Neuronal stem cell (in vitro differentiated cells): ENCODE measurements around the gene NUP214.

Experiments
- DNase-seq: peaks from one replicate; pipeline ENCODE4 v3.0.0-alpha.2; 2013; ENCODE audit warnings: low spot score
- H2AFZ ChIP-seq: one replicate; pipeline ENCODE4 v1.6.1; 2013; ENCODE audit warnings: mild to moderate bottlenecking, low read length, inconsistent platforms
- H2AK5ac ChIP-seq: 2 replicates; pipeline ENCODE4 v1.6.1; 2013; ENCODE audit warnings: low read depth, mild to moderate bottlenecking, inconsistent platforms, low read length, moderate library complexity, mixed read lengths
- H2BK120ac ChIP-seq: 2 replicates; pipeline ENCODE4 v1.6.1; 2013; ENCODE audit warnings: low read depth, mild to moderate bottlenecking, inconsistent platforms, low read length, moderate library complexity, mixed read lengths
- H2BK12ac ChIP-seq: one replicate; pipeline ENCODE4 v1.6.1; 2013; ENCODE audit warnings: low read length, inconsistent platforms
- H2BK15ac ChIP-seq: 2 replicates; pipeline ENCODE4 v1.6.1; 2013; ENCODE audit warnings: mild to moderate bottlenecking, low read length, inconsistent platforms, mixed read lengths
- H2BK5ac ChIP-seq: one replicate; pipeline ENCODE4 v1.6.1; 2013; ENCODE audit warnings: inconsistent platforms, mild to moderate bottlenecking, low read length, moderate library complexity
- H3K14ac ChIP-seq: one replicate; pipeline ENCODE4 v1.6.1; 2013; ENCODE audit warnings: low read length, inconsistent platforms
- H3K18ac ChIP-seq: 2 replicates; pipeline ENCODE4 v1.6.1; 2013; ENCODE audit warnings: low read length, inconsistent platforms
- H3K23ac ChIP-seq: 2 replicates; pipeline ENCODE4 v1.6.1; 2013; ENCODE audit warnings: low read depth, mild to moderate bottlenecking, mixed read lengths, low read length, inconsistent platforms; ENCODE audit not compliant: poor library complexity
- H3K27ac ChIP-seq: replicated peaks from 3 replicates; pipeline ENCODE4 v1.5.1; 2013; ENCODE audit warnings: low read length, inconsistent platforms
- H3K27me3 ChIP-seq, 3 experiments: 2 replicates each; pipeline ENCODE4 v1.6.1; 2013; ENCODE audit warnings: low read length in 3 of 3, mild to moderate bottlenecking in 2 of 3, inconsistent platforms in 1 of 3, low read depth in 1 of 3, mixed read lengths in 1 of 3, moderate library complexity in 1 of 3; ENCODE audit not compliant: control insufficient read depth in 3 of 3, insufficient read depth in 3 of 3
- H3K36me3 ChIP-seq, 2 donors: replicated peaks in 1 of 2; 2 replicates each; pipeline ENCODE4 v1.6.1; 2013; ENCODE audit warnings: low read length in 2 of 2; ENCODE audit not compliant: control insufficient read depth in 2 of 2, insufficient read depth in 2 of 2
- H3K4ac ChIP-seq: 2 replicates; pipeline ENCODE4 v1.6.1; 2013; ENCODE audit warnings: inconsistent platforms, mild to moderate bottlenecking, low read length, moderate library complexity
- H3K4me1 ChIP-seq, 2 donors: 1 replicate in 1 of 2; 2 replicates in 1 of 2; pipeline ENCODE4 v1.6.1; 2013; ENCODE audit warnings: low read length in 2 of 2, low read depth in 1 of 2; ENCODE audit not compliant: control insufficient read depth in 2 of 2, insufficient read depth in 1 of 2
- H3K4me2 ChIP-seq: one replicate; pipeline ENCODE4 v1.6.1; 2013; ENCODE audit warnings: mild to moderate bottlenecking, low read length, inconsistent platforms; ENCODE audit not compliant: insufficient read depth, poor library complexity, severe bottlenecking
- H3K4me3 ChIP-seq, 2 donors: 2 replicates each; pipeline ENCODE4 v1.5.1; 2013; ENCODE audit warnings: low read length in 2 of 2, mild to moderate bottlenecking in 2 of 2, inconsistent platforms in 1 of 2, moderate library complexity in 1 of 2
- H3K79me1 ChIP-seq: one replicate; pipeline ENCODE4 v1.6.1; 2013; ENCODE audit warnings: low read depth, mild to moderate bottlenecking, inconsistent platforms, low read length, moderate library complexity
- H3K9ac ChIP-seq: one replicate; pipeline ENCODE4 v1.6.1; 2013; ENCODE audit warnings: mild to moderate bottlenecking, low read depth, low read length, inconsistent platforms; ENCODE audit not compliant: poor library complexity
- H3K9me3 ChIP-seq, 2 donors: replicated peaks in 1 of 2; 2 replicates each; pipeline versions ENCODE3 to v1.6.1; 2013; ENCODE audit warnings: low read length in 2 of 2, mild to moderate bottlenecking in 2 of 2, inconsistent platforms in 1 of 2, low read depth in 1 of 2, mixed read lengths in 1 of 2, moderate library complexity in 1 of 2; ENCODE audit not compliant: control insufficient read depth in 2 of 2, insufficient read depth in 1 of 2
- H4K8ac ChIP-seq: one replicate; pipeline ENCODE4 v1.6.1; 2013; ENCODE audit warnings: low read depth, mild to moderate bottlenecking, inconsistent platforms, low read length, moderate library complexity
- H4K91ac ChIP-seq: one replicate; pipeline ENCODE4 v1.6.1; 2013; ENCODE audit warnings: low read length, low read depth, mild to moderate bottlenecking, inconsistent platforms; ENCODE audit not compliant: poor library complexity
- WGBS, 2 donors: extraction: QIAGEN DNeasy Blood & Tissue Kit; methylation state at CpG; one replicate each; pipeline ENCODE4 v1.1.7; 2013; ENCODE audit warnings: missing lambda C conversion rate in 2 of 2, mixed read lengths in 1 of 2; ENCODE audit not compliant: insufficient read length in 2 of 2, insufficient replicate concordance in 1 of 2; ENCODE audit errors: extremely low coverage in 2 of 2; 5-methylcytosine and 5-hydroxymethylcytosine counted together

Gene NUP214

GRCh38 chr9:131237291-131237690, 111.9 kb downstream of the NUP214 start:
- Histone ChIP-seq H3K36me3 (peaks cover 10 to 38% of the 10 kb centered on the region in 2 donors), H3K18ac (no peak overlapping the region), H3K27me3 (no peaks in the 10 kb centered on the region), H3K79me1 (no peaks in the 10 kb centered on the region), H3K14ac (no peak overlapping the region), H3K4me2 (no peak overlapping the region), H2BK12ac (no peak overlapping the region), H3K9ac (no peak overlapping the region), H3K23ac (no peak overlapping the region), H2BK5ac (no peak overlapping the region), H3K4me3 (no peak overlapping the region), H2BK120ac (no peak overlapping the region), H4K91ac (no peak overlapping the region), H3K4ac (no peak overlapping the region), H2BK15ac (no peak overlapping the region), H2AFZ (no peak overlapping the region), H2AK5ac (no peak overlapping the region), H3K9me3 (no peaks in the 10 kb centered on the region), H4K8ac (no peak overlapping the region), H3K27ac (no peak overlapping the region), H3K4me1 (peaks cover 20 to 23% of the 10 kb centered on the region in 2 donors)
- no peak for DNase-seq
- no CpG with 5 or more reads among the region's 7 CpGs for WGBS, 2 donors

- Histone ChIP-seq H3K79me1 (no peaks in the 10 kb centered on the region), H3K27ac (peak overlapping the region; percentile 8), H2AFZ (peak overlapping the region; percentile 85), H3K9ac (peak overlapping the region; percentile 51), H2BK12ac (peak overlapping the region; percentile 59), H3K4me2 (no peak overlapping the region), H3K4me1 (peaks cover 20 to 23% of the 10 kb centered on the region in 2 donors), H4K8ac (no peak overlapping the region), H2BK120ac (no peak overlapping the region), H3K9me3 (peaks cover 0 to 1% of the 10 kb centered on the region in 2 donors), H3K36me3 (peaks cover 9 to 33% of the 10 kb centered on the region in 2 donors), H2BK5ac (peak overlapping the region; percentile 88), H4K91ac (no peak overlapping the region), H3K4me3 (no peak overlapping the region), H3K18ac (peak overlapping the region; percentile 92), H3K4ac (no peak overlapping the region), H2BK15ac (no peak overlapping the region), H3K23ac (peak overlapping the region; percentile 83), H3K14ac (no peak overlapping the region), H3K27me3 (no peaks in the 10 kb centered on the region), H2AK5ac (peak overlapping the region; percentile 86)
- peak; percentile 17 for DNase-seq
- no CpG with 5 or more reads among the region's 11 CpGs for WGBS, 2 donors
Measured at GRCh38 chr9:131237931-131238401, 112.6 kb downstream of the NUP214 start.

GRCh38 chr9:131238402-131239021, 113.1 kb downstream of the NUP214 start:
- Histone ChIP-seq H3K36me3 (peaks cover 6 to 28% of the 10 kb centered on the region in 2 donors), H2BK120ac (no peak overlapping the region), H3K18ac (peak overlapping the region; percentile 92), H2AK5ac (peak overlapping the region; percentile 86), H3K9ac (peak overlapping the region; percentile 51), H3K23ac (peak overlapping the region; percentile 83), H2AFZ (peak overlapping the region; percentile 85), H2BK5ac (peak overlapping the region; percentile 88), H3K4me2 (no peak overlapping the region), H3K4ac (no peak overlapping the region), H3K4me1 (peaks cover 20 to 23% of the 10 kb centered on the region in 2 donors), H4K91ac (no peak overlapping the region), H3K9me3 (peaks cover 0 to 2% of the 10 kb centered on the region in 2 donors), H3K27ac (peak overlapping the region; percentile 8), H4K8ac (peak overlapping the region; percentile 89), H3K27me3 (no peaks in the 10 kb centered on the region), H3K4me3 (no peak overlapping the region), H2BK12ac (peak overlapping the region; percentile 59), H3K79me1 (no peaks in the 10 kb centered on the region), H2BK15ac (peak overlapping the region; percentile 99), H3K14ac (no peak overlapping the region)
- WGBS, 2 donors: no CpG with 5 or more reads among the region's 23 CpGs
- DNase-seq: peak; percentile 21

- Histone ChIP-seq H2BK12ac (no peak overlapping the region), H2AK5ac (peak overlapping the region; percentile 21), H4K91ac (no peak overlapping the region), H2BK15ac (peak overlapping the region; percentile 99), H3K4ac (no peak overlapping the region), H3K79me1 (no peaks in the 10 kb centered on the region), H3K27me3 (no peaks in the 10 kb centered on the region), H3K9ac (peak overlapping the region; percentile 64), H3K4me2 (no peak overlapping the region), H3K27ac (peak overlapping the region; percentile 8), H3K18ac (peak overlapping the region; percentile 92), H3K14ac (no peak overlapping the region), H3K9me3 (peaks cover 0 to 2% of the 10 kb centered on the region in 2 donors), H2BK5ac (peak overlapping the region; percentile 88), H3K36me3 (peaks cover 0 to 20% of the 10 kb centered on the region in 2 donors), H3K4me3 (no peak overlapping the region), H2AFZ (peak overlapping the region; percentile 85), H4K8ac (peak overlapping the region; percentile 70), H3K23ac (peak overlapping the region; percentile 39), H2BK120ac (no peak overlapping the region), H3K4me1 (peaks cover 20 to 23% of the 10 kb centered on the region in 2 donors)
- no CpG with 5 or more reads among the region's 23 CpGs for WGBS, 2 donors
- no peak for DNase-seq
Measured at GRCh38 chr9:131239161-131239975, 114.0 kb downstream of the NUP214 start.
